Measurements from ENCODE around the gene CORO1C.
"Not testable (repeated sequence)": the region's sequence is repeated elsewhere in the genome, so short reads cannot be mapped to it uniquely, and the experiment has no call there.

The CORO1C gene

GRCh38 chr12:108620236-108620879 lies 111.0 kb downstream of the CORO1C start:
- Mint-ChIP-seq H3K27ac (peak overlapping the region; percentile 31), H3K4me3 (no peak overlapping the region), H3K36me3 (peaks cover 18% of the 10 kb centered on the region), H3K4me1 (peaks cover 62% of the 10 kb centered on the region), H3K27me3 (no peaks in the 10 kb centered on the region), H3K9me3 (no peaks in the 10 kb centered on the region)

DNA sequence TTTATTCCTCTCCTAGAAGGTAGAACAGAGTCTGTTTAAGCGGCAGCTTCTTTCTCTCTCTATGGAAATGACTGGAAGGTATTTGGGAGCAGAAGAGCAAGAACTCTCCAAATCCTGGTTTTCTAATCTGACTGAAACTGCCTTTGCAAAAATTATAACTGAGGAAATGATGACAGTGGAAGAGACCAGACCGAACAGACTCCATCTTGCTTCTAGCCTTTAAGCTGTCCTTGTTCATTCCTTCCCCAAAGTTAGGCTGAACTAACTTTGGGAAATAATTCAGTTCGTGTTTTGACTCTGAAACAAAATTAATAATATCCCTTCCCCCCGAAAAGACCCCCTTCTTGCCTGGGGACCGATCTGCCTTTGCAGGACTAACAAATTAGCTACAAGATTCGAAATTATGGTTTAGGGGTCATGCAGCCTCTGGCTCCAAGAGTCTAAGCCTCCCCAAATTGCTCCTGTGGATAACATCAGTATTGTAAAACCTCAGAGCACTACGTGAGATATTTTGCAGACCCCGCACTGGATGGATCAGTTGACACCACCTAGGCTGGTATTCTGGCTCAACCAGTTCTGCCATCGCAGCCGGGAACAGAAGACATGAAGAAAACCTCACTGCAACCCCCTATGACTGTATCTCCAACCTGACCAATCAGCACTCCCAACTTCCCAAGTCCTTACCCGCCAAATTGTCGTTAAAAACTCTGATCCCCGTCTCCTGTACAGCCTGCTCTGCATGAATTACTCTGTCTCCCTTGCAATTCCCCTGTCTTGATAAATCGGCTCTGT lies 111.8 kb downstream of the CORO1C start:
- Mint-ChIP-seq H3K4me1 (peaks cover 56% of the 10 kb centered on the region), H3K36me3 (peaks cover 15% of the 10 kb centered on the region), H3K27me3 (no peaks in the 10 kb centered on the region), H3K4me3 (no peak overlapping the region), H3K27ac (peak overlapping the region; percentile 70), H3K9me3 (no peaks in the 10 kb centered on the region)

DNA sequence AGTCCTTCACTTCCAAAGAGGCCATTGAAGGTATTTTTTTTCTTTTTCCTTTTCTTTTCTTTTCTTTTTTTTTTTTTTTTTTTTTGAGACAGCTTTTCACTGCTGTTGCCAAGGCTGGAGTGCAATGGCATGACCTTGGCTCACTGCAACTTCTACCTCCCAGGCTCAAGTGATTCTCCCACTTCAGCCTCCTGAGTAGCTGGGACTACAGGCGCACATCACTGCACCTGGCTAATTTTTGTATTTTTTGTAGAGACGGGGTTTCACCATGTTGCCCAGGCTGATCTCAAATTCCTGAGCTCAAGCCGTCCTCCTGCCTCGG lies 112.4 kb downstream of the CORO1C start:
- H3K27ac Mint-ChIP-seq, result peak overlapping the region; percentile 88
- H3K27me3 Mint-ChIP-seq, H3K4me3 Mint-ChIP-seq, H3K9me3 Mint-ChIP-seq: not testable (repeated sequence)
- H3K4me1 Mint-ChIP-seq, result peaks cover 56% of the 10 kb centered on the region
- peaks cover 15% of the 10 kb centered on the region for H3K36me3 Mint-ChIP-seq

DNA sequence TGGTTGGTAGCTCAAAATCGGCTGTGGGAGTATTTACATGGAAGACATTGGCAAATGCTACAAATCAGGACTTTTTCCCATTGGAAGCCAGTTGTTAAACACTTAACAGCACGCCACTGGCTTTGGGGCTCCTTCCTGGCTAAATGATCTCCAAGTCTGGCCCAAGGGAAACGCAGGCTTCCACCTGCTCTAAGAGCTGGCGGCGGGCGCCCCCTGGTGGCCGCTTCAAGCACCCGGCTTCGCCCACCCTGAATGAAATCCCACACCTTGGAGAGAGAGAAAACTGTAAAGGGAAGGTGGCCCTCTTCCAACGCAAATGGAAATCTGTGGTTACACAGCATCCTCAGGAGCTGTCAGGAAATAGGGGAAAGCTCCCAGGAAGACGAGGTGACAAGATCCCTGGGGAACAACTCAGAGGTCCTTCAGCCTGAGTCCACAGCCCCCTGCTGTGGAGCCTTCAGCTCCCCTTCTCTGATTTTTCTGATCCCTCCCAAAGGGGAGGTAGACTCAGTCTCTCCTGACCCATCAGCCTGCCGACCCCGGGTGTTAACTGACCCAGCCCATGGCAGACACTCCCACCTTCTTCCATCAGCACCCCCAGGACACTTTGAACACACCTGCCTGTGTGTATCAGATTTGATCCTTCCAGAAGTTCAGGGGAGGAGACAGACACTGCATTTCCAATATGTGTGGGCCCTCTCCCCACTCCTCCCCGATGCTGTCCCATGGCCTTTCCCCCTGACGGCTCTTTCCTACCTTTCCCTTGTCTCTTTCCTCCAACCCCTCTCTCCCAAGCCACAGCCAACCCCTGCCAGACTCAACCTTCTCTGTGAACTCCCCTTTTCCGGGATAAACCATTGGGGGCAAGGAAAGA lies 113.0 kb downstream of the CORO1C start:
- Mint-ChIP-seq H3K36me3 (peaks cover 11% of the 10 kb centered on the region), H3K27ac (peak overlapping the region; percentile 88), H3K27me3 (no peaks in the 10 kb centered on the region), H3K4me3 (peak overlapping the region; percentile 11), H3K4me1 (peaks cover 56% of the 10 kb centered on the region), H3K9me3 (no peaks in the 10 kb centered on the region)

DNA sequence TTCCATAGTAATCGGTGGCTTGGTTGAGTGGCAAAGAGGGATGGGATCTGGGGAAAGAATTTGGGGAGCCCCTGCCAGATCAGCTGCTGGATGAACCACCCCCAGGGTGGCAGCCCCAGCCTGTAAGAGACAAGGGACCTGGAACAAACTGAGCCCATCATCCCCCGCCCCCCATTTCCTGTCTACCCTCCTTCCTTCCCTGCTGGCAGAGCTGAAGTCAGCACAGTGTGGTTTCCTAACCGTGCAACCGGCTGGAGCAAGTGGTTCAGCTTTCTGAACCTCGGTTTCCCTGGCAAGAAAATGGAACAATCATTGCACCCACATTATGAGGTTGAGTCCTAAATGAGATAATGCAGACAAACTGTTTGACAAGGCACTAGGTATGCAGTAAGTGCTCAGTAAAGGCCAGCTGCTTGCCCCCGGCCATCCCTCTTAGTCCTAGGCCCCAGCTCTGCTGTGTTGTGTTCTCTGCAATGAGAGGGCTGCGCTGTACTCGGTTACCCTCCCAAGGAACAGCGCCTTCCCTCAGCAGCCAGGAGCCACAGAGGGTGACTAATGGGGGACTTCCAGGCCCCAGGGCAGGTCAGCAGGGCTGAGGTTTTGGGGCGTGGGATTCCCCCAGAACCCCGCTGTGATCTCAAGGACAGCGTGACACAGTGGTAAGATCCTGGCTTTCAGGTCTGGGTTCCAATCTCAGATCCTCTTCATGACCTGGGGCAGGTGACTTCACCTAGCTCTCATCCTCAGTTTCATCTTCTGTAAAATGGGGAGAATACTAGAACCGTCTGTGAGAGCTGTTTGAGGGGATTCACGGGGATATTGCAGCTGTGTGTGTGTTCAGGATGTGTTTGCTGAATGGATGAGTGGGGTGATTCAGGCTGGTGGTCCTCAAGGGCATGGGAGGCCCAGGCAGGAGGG lies 114.1 kb downstream of the CORO1C start:
- no peaks in the 10 kb centered on the region for H3K9me3 Mint-ChIP-seq
- H3K4me3 Mint-ChIP-seq, result peak overlapping the region; percentile 76
- peaks cover 53% of the 10 kb centered on the region for H3K4me1 Mint-ChIP-seq
- peak overlapping the region; percentile 96 for H3K27ac Mint-ChIP-seq
- no peaks in the 10 kb centered on the region for H3K27me3 Mint-ChIP-seq
- peaks cover 9% of the 10 kb centered on the region for H3K36me3 Mint-ChIP-seq

- no peak overlapping the region for H3K4me3 Mint-ChIP-seq
- peaks cover 53% of the 10 kb centered on the region for H3K4me1 Mint-ChIP-seq
These were observed 115.0 kb downstream of the CORO1C start for GRCh38 chr12:108616359-108616758.

GRCh38 chr12:108615918-108616317 lies 115.4 kb downstream of the CORO1C start:
- peaks cover 49% of the 10 kb centered on the region for H3K4me1 Mint-ChIP-seq

More at GRCh38 chr12:108616359-108616758, 115.0 kb downstream of the CORO1C start:
- Mint-ChIP-seq H3K36me3 (peaks cover 7% of the 10 kb centered on the region), H3K9me3 (no peaks in the 10 kb centered on the region), H3K27me3 (no peaks in the 10 kb centered on the region), H3K27ac (peak overlapping the region; percentile 96)

DNA sequence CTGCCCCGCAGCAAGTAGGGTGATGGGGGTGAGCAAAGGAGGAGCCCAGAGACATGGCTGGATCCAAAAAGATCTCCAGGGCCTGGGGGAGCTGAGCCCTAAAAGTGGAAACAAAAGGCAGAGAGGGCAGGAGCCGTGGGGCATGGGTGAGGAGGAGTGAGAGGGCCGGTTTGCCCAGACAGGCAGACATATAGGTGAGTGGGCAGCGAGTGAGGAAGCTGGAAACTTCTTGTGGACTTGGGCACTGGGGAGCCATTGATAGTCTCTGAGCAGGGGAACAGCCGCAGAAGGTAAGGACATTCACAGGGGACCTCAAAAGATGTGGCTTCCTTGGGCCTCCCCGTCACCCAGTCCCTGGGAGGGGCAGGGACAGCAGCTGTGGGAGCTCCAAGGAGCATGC lies 116.7 kb downstream of the CORO1C start:
- Mint-ChIP-seq H3K36me3 (peaks cover 6% of the 10 kb centered on the region), H3K4me1 (peaks cover 43% of the 10 kb centered on the region), H3K4me3 (no peak overlapping the region), H3K27ac (peak overlapping the region; percentile 14), H3K27me3 (no peaks in the 10 kb centered on the region), H3K9me3 (no peaks in the 10 kb centered on the region)

More at GRCh38 chr12:108615918-108616317, 115.4 kb downstream of the CORO1C start:
- H3K4me3 Mint-ChIP-seq, result no peak overlapping the region
- no peaks in the 10 kb centered on the region for H3K27me3 Mint-ChIP-seq
- no peak overlapping the region for H3K27ac Mint-ChIP-seq
- peaks cover 6% of the 10 kb centered on the region for H3K36me3 Mint-ChIP-seq
- no peaks in the 10 kb centered on the region for H3K9me3 Mint-ChIP-seq

- Mint-ChIP-seq H3K27me3 (no peaks in the 10 kb centered on the region), H3K4me3 (no peak overlapping the region), H3K4me1 (peaks cover 38% of the 10 kb centered on the region), H3K9me3 (no peaks in the 10 kb centered on the region), H3K27ac (peak overlapping the region; percentile 14), H3K36me3 (peaks cover 6% of the 10 kb centered on the region)
These were observed 117.3 kb downstream of the CORO1C start for GRCh38 chr12:108614041-108614440.

DNA sequence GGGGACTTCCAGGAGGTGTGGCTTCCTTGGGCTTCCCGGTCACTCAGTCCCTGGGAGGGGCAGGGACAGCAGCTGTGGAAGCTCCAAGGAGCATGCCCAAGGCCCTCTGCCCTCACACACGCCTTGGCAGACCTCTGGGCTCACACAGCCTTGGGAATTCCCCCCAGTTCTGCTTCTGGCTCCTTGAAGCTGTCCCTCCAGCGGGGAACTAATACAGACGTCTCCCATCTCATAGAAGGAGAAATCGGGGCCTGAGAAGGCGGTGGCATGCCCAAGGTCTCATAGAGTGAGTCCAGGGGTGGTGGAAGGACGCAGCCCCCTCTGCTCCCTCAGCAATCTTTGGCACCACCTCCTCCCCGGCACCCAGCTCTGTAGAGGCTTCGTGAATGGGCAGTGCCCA lies 117.8 kb downstream of the CORO1C start:
- peaks cover 6% of the 10 kb centered on the region for H3K36me3 Mint-ChIP-seq

DNA sequence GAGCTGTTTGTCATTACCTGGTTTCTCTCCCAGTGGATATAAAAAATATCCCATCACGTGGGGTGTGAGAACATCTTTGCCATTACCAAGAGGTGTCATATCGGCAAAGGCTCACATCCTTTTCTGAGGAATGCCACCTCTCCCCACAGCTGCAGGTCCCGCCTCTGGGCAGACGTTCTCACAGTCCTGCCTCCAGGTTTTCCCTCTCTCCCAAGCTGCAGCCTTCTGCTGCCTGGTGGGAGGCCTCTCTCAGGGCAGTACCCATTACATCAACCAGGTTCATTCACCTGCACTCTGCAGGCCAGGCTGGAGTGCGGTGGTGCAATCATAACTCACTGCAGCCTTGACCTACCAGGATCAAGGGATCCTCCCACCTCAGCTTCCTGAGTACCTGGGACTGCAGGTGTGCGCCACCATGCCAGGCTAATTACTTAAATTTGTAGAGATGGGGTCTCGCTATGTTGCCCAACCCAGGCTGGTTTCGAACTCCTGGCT lies 118.5 kb downstream of the CORO1C start:
- Mint-ChIP-seq H3K27me3 (no peaks in the 10 kb centered on the region), H3K9me3 (no peaks in the 10 kb centered on the region), H3K27ac (no peak overlapping the region), H3K4me3 (no peak overlapping the region), H3K36me3 (peaks cover 6% of the 10 kb centered on the region), H3K4me1 (peaks cover 28% of the 10 kb centered on the region)

More for the DNA sequence above, 117.8 kb downstream of the CORO1C start:
- H3K9me3 Mint-ChIP-seq, result no peaks in the 10 kb centered on the region
- peaks cover 35% of the 10 kb centered on the region for H3K4me1 Mint-ChIP-seq
- no peak overlapping the region for H3K27ac Mint-ChIP-seq
- no peaks in the 10 kb centered on the region for H3K27me3 Mint-ChIP-seq
- no peak overlapping the region for H3K4me3 Mint-ChIP-seq

GRCh38 chr12:108611884-108612415 lies 119.4 kb downstream of the CORO1C start:
- no peaks in the 10 kb centered on the region for H3K27me3 Mint-ChIP-seq
- H3K36me3 Mint-ChIP-seq, result peaks cover 3% of the 10 kb centered on the region
- H3K9me3 Mint-ChIP-seq, result no peaks in the 10 kb centered on the region
- H3K4me3 Mint-ChIP-seq, result no peak overlapping the region
- peaks cover 19% of the 10 kb centered on the region for H3K4me1 Mint-ChIP-seq
- H3K27ac Mint-ChIP-seq, result no peak overlapping the region

DNA sequence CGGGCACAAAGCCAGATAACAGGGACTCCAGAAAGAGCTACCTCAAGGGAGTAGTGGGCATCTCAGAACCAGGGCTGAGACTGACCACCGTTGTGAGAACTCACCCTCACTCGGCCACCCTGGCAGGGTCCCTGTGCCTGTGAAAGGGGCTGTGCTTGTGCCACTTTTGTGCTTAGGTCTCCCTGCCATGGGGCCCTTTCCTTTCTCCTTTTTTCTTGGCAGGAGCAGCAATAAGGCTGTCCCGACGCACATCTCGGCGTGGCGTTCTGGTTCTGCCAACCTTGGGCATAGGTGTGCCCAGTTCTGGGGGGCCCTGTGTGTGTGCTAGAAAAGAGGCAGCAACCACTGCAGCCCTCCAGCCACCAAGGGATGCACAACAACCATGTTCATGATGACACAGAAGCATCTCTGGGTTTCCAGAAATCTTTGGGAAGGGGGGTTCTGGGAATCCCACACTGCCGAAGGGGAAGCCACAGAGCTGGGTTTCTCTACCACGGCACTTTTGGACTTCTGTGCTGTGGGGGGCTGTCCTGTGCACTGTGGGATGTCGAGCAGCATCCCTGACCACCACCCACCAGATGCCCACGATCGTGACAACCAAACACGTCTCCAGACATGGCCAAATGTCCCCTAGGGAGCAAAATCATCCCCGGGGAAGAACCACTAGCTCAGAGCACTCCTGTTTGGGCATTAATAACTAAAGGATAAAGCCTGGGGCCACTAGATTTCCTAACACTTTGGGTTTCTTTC lies 120.3 kb downstream of the CORO1C start:
- Mint-ChIP-seq H3K27me3 (no peaks in the 10 kb centered on the region), H3K4me3 (no peak overlapping the region), H3K4me1 (peaks cover 10% of the 10 kb centered on the region), H3K36me3 (no peaks in the 10 kb centered on the region), H3K27ac (no peak overlapping the region), H3K9me3 (no peaks in the 10 kb centered on the region)

GRCh38 chr12:108610336-108610815 lies 120.9 kb downstream of the CORO1C start:
- no peak overlapping the region for H3K4me3 Mint-ChIP-seq
- peaks cover 9% of the 10 kb centered on the region for H3K4me1 Mint-ChIP-seq
- H3K27me3 Mint-ChIP-seq, result no peaks in the 10 kb centered on the region
- H3K27ac Mint-ChIP-seq, result no peak overlapping the region
- H3K36me3 Mint-ChIP-seq, result no peaks in the 10 kb centered on the region
- H3K9me3 Mint-ChIP-seq, result no peaks in the 10 kb centered on the region

Data from activated naive CD4-positive, alpha-beta T cell treated with anti-CD3 and anti-CD28 coated beads, Interleukin-2, amount 50 U/mL, for 24 hours (primary cell).